ENCODE data around the gene THRAP3.
A peak's percentile ranks its signal among the peaks of the same experiment; 100 is the strongest.
"Not testable (repeated sequence)": the region's sequence is repeated elsewhere in the genome, so short reads cannot be mapped to it uniquely, and the experiment has no call there.

Gene THRAP3

DNA sequence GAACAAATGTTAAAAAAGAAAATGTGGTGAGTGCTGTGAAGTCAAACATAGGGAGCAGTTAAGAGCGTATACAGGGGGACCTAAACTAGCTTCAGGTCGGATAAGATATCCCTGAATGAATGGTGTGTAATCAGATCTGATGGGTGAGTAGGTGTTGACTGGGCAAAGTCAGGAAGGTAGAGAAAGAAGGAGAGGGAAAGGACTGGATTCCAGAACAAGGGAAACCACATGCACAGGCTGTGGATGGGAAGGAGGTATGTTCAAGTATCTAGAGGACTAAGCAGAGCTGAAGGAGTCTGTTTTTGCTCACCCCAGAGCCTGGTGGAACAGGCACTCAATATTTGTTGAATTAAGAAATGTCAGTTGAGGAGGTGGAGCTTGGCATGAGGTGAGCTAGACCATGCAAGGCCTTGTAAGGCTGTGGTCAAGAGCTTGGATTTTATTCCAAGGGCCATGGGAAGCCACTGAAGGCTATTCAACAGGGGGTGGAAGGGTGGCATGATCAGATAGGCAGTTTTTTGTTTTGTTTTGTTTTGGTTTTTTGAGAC, 40.9 kb upstream of the THRAP3 start:
- TF ChIP-seq PAX5 (IDR thresholded peaks at IDR 0.05; ENCODE audit: insufficient read depth, low read length, severe bottlenecking) (no peak), POLR2A (IDR thresholded peaks at IDR 0.05; ENCODE audit: low read depth, low read length) (no peak), TAF1 (IDR thresholded peaks at IDR 0.05; ENCODE audit: low read depth, low read length) (no peak), POLR2AphosphoS5 (IDR thresholded peaks at IDR 0.05; ENCODE audit: low read depth, low read length) (no peak), SPI1 (IDR thresholded peaks at IDR 0.05; ENCODE audit: low read depth, low read length) (no peak), POU2F2 (IDR thresholded peaks at IDR 0.05; ENCODE audit: low read depth, low read length) (no peak)
- DNase-seq (ENCODE audit: insufficient read length, low spot score): no peak
- peak; percentile 13 for FAIRE-seq

DNA sequence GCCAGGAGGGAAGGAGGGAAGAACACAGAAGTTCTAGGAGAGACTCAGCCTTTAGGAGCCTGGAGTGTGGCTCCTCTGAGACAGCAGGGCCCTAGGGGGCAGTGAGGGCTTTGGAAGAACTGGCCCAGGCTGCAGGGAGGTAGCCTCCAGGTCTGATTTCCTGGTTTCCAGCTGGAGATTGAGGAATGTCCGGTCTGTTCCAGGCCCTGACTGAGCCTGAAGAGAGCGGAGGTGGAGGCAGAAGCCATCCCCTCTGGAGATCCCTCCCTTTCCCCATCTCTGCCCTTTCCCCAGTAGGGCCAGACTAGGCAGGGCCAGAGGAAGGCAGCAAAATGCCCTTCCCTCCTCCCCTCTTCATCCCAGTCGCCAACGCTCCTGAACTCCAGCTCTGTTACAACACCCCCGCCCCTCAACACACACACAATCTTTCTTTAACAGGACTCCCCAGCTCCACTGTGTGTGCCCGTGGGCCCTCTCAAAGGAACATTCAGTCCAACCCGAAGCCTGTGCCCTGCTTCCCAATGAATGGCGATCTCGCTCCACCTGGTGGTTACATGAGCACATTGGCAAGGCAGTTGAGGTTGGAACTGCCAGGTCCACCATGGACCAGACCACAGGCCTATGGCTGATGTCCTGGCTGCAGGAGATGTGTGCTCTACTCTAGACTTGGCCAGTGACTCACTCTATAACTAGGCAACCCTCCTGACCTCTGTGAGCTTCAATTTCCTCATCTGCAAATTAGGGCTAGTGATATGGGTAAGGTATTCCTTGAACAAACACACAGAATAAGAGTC, 36.2 kb upstream of the THRAP3 start:
- peak; percentile 71 for DNase-seq (ENCODE audit: insufficient read length, low spot score)
- no peak for TF ChIP-seq PAX5 (IDR thresholded peaks at IDR 0.05; ENCODE audit: insufficient read depth, low read length, severe bottlenecking)
- TF ChIP-seq POLR2AphosphoS5 (IDR thresholded peaks at IDR 0.05; ENCODE audit: low read depth, low read length): no peak
- no peak for TF ChIP-seq POU2F2 (IDR thresholded peaks at IDR 0.05; ENCODE audit: low read depth, low read length)
- TF ChIP-seq POLR2A (IDR thresholded peaks at IDR 0.05; ENCODE audit: low read depth, low read length): no peak
- no peak for TF ChIP-seq SPI1 (IDR thresholded peaks at IDR 0.05; ENCODE audit: low read depth, low read length)
- no peak for TF ChIP-seq TAF1 (IDR thresholded peaks at IDR 0.05; ENCODE audit: low read depth, low read length)
- peak; percentile 99 for FAIRE-seq

DNA sequence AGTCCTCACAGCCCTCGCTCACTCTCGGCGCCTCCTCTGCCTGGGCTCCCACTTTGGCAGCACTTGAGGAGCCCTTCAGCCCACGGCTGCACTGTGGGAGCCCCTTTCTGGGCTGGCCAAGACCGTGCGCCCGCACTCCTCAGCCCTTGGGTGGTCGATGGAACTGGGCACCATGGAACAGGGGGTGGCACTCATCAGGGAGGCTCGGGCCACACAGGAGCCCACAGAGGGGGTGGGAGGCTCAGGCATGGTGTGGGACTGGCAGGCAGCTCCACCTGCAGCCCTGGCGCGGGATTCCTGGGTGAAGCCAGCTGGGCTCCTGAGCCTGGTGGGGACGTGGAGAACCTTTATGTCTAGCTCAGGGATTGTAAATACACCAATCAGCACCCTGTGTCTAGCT, 27.4 kb upstream of the THRAP3 start:
- FAIRE-seq: not testable (repeated sequence)

DNA sequence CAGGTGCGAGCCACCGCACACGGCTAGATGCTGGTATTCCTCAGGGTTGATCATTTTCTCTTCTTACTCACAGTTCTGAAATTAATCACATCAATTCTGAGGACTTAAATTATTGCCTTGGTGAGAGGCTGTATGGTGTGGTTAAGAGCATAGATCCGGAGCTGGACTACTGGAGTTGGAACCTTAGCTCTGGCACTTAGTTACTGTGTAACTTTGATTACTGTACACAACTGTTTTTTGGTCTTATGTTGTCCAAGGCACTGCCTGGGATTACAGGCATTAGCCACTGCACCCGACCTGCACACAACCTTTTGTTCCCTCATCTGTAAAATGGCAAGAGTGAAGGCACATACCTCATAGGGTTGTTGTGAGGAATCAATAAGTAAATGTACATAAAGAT, 25.6 kb upstream of the THRAP3 start:
- FAIRE-seq (no peak), DNase-seq (ENCODE audit: insufficient read length, low spot score) (no peak)
- TF ChIP-seq SPI1 (IDR thresholded peaks at IDR 0.05; ENCODE audit: low read depth, low read length) (no peak), POU2F2 (IDR thresholded peaks at IDR 0.05; ENCODE audit: low read depth, low read length) (no peak), PAX5 (IDR thresholded peaks at IDR 0.05; ENCODE audit: insufficient read depth, low read length, severe bottlenecking) (no peak), POLR2A (IDR thresholded peaks at IDR 0.05; ENCODE audit: low read depth, low read length) (no peak), TAF1 (IDR thresholded peaks at IDR 0.05; ENCODE audit: low read depth, low read length) (no peak), POLR2AphosphoS5 (IDR thresholded peaks at IDR 0.05; ENCODE audit: low read depth, low read length) (no peak)

More for the DNA sequence above, 27.4 kb upstream of the THRAP3 start:
- not testable (repeated sequence) for DNase-seq (ENCODE audit: insufficient read length, low spot score)

DNA sequence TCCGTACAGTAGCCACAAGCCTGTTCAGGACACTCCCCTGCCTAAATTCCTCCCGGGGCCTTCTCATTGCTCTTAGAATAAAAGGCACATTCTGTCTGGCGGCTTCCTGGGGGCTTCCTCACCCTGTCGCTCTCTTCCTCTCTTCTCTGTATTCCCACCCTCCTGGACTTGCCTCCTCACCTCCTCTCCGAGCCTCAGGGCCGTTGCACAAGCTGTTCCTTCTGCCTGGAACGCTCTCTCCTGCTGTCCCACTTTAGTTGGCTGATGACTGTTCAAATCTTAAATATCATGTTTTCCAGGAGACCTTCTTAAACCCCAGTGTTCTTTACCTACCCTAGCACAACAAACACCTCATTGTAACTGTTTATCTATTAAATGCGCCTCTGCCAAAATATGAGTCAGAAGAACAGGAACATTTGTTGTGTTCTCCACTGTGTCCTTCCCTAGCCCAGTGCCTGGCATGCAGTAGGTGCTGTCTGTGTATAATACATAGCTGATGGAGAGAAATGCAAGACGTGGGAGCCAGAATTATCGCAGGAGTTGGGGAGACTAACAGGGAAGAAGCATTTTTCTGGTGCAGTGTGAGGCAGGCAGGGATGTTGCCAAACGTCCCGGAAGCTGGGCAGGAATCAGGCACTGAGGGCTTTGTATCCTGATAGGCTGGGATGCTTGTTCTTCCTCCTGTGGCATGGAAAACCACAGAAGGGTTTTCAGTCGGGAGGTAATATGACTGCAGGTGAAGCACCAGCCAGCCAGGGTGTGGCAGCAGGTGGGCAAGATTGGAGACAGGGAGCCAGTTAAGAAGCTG, 24.1 kb upstream of the THRAP3 start:
- no peak for TF ChIP-seq PAX5 (IDR thresholded peaks at IDR 0.05; ENCODE audit: insufficient read depth, low read length, severe bottlenecking)
- no peak for TF ChIP-seq SPI1 (IDR thresholded peaks at IDR 0.05; ENCODE audit: low read depth, low read length)
- TF ChIP-seq TAF1 (IDR thresholded peaks at IDR 0.05; ENCODE audit: low read depth, low read length): no peak
- TF ChIP-seq POLR2AphosphoS5 (IDR thresholded peaks at IDR 0.05; ENCODE audit: low read depth, low read length): no peak
- no peak for TF ChIP-seq POLR2A (IDR thresholded peaks at IDR 0.05; ENCODE audit: low read depth, low read length)
- TF ChIP-seq POU2F2 (IDR thresholded peaks at IDR 0.05; ENCODE audit: low read depth, low read length): no peak
- no peak for FAIRE-seq
- no peak for DNase-seq (ENCODE audit: insufficient read length, low spot score)

DNA sequence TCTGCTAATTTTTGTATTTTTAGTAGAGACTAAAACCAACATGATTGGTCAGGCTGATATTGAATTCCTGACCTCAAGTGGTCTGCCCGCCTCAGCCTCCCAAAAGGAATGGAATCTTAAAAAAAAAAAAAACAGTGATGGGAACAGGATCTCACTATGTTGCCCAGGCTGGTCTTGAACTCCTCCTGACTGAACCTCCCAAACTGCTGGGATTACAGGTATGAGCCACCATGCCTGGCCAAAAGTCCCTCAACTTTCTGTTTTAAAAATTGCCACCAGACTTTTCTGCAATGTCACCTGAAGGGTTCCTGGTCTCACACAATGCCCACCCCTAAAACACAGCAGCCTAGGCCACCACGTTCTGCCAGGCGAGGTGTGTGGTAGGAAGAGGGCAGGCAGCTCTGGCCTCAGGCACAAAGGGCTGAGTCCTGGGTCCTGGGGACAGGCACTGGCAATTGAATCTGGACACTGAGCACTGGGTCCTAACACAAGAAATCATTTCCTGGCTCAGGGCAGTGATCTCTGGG, 21.2 kb upstream of the THRAP3 start:
- TF ChIP-seq POU2F2 (IDR thresholded peaks at IDR 0.05; ENCODE audit: low read depth, low read length) (no peak), POLR2A (IDR thresholded peaks at IDR 0.05; ENCODE audit: low read depth, low read length) (no peak), SPI1 (IDR thresholded peaks at IDR 0.05; ENCODE audit: low read depth, low read length) (no peak), PAX5 (IDR thresholded peaks at IDR 0.05; ENCODE audit: insufficient read depth, low read length, severe bottlenecking) (no peak)
- FAIRE-seq (no peak), DNase-seq (ENCODE audit: insufficient read length, low spot score) (no peak)

DNA sequence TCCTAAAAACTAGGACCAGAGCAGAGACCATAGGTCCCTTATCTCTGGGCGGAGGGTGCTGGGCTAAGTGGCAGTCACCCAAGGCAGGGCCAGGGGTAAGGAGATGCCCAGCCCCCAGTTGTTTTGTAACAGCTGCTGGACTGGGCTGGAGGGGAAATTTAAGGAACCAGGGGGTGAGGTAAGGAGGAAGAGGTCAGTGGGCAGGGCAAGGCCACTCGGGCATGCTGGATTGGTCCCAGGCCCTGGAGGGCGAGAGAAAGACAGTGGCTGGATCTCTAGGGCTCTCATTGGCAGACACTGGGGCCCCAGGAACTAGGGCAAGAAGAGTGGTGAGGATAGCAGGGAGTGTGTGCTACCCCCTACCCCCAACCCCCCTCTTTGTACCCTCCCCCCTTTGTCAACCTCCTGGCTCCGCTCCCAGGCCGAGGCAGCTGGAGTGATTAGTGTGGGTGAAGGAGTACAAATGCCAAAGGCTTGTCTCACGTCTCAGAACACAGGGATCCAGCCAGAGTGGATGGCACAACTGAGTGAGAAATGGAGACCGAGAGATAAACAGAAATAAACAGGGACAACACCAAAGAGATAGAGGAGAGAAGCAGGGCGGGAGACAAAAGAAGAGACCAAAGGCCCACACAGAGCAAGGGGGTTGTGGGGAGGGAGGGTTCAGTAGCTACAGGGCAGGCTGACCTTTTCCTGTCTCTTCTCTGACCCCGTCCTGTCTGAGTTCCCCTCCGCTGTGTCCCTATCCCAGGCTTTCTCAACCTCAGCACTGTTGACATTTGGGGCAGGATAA, 20.5 kb upstream of the THRAP3 start:
- DNase-seq (ENCODE audit: insufficient read length, low spot score): no peak
- TF ChIP-seq TAF1 (IDR thresholded peaks at IDR 0.05; ENCODE audit: low read depth, low read length) (no peak), SPI1 (IDR thresholded peaks at IDR 0.05; ENCODE audit: low read depth, low read length) (no peak), POLR2A (IDR thresholded peaks at IDR 0.05; ENCODE audit: low read depth, low read length) (no peak), PAX5 (IDR thresholded peaks at IDR 0.05; ENCODE audit: insufficient read depth, low read length, severe bottlenecking) (no peak), POU2F2 (IDR thresholded peaks at IDR 0.05; ENCODE audit: low read depth, low read length) (no peak), POLR2AphosphoS5 (IDR thresholded peaks at IDR 0.05; ENCODE audit: low read depth, low read length) (no peak)
- no peak for FAIRE-seq

DNA sequence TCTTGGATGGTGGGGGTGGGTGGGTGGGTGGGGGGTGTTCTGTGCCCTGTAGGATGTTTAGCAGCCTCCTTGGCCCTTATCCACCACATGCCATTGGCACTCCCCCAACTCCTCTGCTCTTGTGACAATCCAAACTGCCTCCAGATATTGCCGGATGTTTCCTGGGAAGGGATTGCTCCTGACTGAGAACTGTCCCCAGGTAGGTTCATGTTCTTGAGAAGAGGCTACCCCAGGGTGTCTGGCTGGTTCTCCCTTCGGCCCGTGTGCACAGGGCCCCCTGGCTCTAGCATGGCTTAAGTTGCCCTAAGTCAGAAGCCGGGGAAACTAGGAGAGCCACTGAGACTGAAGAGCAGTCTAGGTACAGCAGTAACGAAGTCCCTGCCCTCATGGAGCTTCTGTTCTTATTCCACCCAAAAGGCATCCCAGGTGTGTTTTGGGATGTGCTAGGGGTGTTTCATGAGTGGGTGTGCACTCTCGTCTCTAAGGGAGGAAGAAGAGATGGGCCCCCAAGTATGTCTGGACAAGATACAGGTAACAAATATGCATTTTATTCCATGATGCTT, 19.8 kb upstream of the THRAP3 start:
- TF ChIP-seq SPI1 (IDR thresholded peaks at IDR 0.05; ENCODE audit: low read depth, low read length) (no peak), POLR2A (IDR thresholded peaks at IDR 0.05; ENCODE audit: low read depth, low read length) (no peak), POU2F2 (IDR thresholded peaks at IDR 0.05; ENCODE audit: low read depth, low read length) (no peak), PAX5 (IDR thresholded peaks at IDR 0.05; ENCODE audit: insufficient read depth, low read length, severe bottlenecking) (no peak), POLR2AphosphoS5 (IDR thresholded peaks at IDR 0.05; ENCODE audit: low read depth, low read length) (no peak), TAF1 (IDR thresholded peaks at IDR 0.05; ENCODE audit: low read depth, low read length) (no peak)
- FAIRE-seq (no peak), DNase-seq (ENCODE audit: insufficient read length, low spot score) (no peak)

Data from GM12891 (cell line).